ENCODE data around the gene TRIM33.

- TF ChIP-seq MXI1 (IDR thresholded peaks at IDR 0.05; ENCODE audit: borderline replicate concordance, low read depth, low read length) (no peak), ZNF547 (CRISPR knock-in tag; IDR thresholded peaks at IDR 0.05) (no peak), CTCF (CRISPR knock-in tag; IDR thresholded peaks at IDR 0.05) (no peak), ZFP36L2 (CRISPR knock-in tag; IDR thresholded peaks at IDR 0.05) (no peak), DRAP1 (CRISPR knock-in tag; IDR thresholded peaks at IDR 0.05) (no peak), RBM39 (IDR thresholded peaks at IDR 0.05; ENCODE audit: low read depth, low read length, poor library complexity, severe bottlenecking) (no peak), ZNF816 (CRISPR knock-in tag; IDR thresholded peaks at IDR 0.05; ENCODE audit: borderline replicate concordance) (no peak), NFATC3 (CRISPR knock-in tag; IDR thresholded peaks at IDR 0.05) (no peak)
Observed at GRCh38 chr1:114344656-114345055, 166.3 kb downstream of the TRIM33 start.
